HG03378 (cell line): Measurements from ENCODE around the gene GNPDA1.
A peak's percentile ranks its signal among the peaks of the same experiment; 100 is the strongest.

Source experiments
- ATAC-seq: cut with Tn5 transposase; IDR thresholded peaks from one replicate; pipeline ENCODE4 v1.9.1; 2021; ENCODE audit warnings: mild to moderate bottlenecking, moderate library complexity; ENCODE audit not compliant: unreplicated experiment

GNPDA1 gene

DNA sequence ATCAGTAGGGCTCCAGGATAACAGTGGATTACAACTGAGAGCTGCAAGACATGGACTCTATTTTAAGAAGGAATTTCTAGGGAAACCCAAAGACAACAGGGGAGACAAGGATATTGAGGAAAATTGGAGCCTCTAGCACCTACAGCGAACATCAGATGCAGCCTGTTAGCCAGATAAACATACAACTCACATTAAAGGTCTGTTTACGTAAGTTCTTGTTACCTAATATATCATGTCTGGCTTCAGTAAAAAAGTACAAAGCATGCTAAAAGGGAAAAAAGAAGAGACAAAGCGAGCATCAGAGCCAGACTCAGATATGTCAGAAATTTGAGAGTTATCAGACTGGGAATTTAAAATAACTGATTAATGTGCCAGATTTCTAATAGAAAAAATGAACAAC, 17.2 kb downstream of the GNPDA1 start:
- ATAC-seq: no peak

DNA sequence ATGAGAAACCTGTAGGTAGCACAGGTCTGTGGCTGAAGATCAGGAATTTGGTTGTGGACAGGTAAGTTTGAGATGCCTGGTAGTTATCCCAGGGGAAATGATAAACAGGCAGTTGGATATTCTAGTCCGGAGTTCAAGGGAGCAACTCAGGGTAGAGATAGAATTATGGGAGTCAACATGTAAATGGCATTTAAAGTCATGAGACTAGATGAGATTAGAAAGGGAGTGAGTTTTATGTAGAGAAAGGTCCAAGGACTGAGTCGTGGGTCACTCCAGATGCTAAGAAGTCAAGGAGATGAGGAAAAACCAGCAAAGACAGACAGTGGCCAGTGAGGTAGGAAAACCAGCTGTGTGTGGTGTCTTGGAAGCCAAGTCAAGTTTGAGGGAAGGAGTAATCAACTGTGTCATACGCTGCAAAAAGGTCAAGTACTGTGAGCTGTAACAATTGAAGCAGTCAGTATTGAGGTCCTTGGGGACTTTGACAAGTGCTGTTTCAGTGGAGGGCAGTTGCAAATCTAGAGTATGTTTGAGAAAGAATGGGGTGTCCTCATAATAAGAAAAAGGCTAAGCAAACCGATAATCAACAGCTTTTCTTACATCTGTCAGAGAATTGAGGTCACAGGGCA, 18.2 kb downstream of the GNPDA1 start:
- no peak for ATAC-seq

DNA sequence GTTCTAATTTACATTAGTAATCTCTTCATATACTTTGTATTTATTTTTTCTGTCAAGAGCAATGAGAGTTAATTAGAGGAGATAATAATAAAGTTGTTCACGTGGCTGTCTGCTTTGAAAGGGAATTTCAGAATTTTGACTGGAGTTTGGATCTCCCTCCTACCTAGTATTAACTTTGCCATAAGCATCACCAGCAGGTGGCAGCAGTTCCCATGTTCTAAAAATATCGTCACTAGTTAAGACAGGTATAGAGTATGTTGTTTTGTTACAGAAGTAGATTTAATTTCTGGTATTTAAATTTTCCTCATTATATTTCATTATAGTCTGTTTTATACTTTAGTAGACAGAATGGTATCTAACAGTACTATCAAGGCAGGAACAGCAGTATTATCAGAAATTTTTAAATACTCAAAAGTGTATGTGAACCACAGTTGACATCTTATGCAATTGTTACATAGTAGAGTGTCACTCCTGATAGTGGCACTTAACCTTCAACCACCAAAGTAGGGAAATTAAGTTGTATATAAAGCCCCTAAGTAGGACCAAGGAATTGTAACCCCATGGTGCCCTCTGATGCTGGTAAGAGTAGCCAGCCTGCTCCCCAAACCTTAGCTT, 20.4 kb downstream of the GNPDA1 start:
- ATAC-seq: peak; percentile 49

DNA sequence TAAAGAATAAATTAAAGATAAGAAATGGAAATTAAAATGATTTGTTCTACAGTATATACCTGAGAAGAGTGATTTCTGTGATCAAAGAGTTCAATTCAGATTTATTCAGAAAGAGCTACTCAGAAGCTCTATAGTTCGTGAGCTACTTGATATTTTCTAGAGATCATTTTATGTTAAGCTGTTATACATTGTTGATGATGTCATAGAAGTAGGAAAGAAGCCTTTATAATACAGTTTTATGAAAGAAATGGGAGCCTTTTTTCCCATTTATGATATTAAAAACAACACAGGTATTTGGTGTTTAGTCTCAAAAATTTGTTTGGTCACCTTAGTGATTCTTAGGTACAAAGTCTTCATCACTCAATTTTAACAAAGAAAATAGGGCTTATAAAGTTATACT, 23.1 kb downstream of the GNPDA1 start:
- no peak for ATAC-seq

DNA sequence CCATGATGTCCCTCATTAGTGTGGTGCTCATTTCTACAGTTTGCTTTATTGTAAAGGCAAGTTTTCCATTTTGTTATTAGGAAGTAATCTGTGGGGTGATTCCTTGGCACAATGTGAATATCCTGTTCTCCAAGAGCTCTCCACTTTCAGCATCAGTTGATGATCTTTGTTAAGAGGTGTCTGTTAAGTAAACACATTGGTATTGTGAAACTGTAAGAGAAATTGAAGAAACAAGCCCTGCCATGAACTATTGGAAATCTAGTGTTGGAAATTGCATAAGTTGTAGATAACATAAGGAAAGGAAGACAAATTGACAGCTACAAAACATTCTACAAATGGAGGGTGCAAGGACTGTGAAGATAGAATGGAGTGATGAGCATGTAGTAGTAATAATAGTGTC, 26.8 kb downstream of the GNPDA1 start:
- ATAC-seq: no peak

DNA sequence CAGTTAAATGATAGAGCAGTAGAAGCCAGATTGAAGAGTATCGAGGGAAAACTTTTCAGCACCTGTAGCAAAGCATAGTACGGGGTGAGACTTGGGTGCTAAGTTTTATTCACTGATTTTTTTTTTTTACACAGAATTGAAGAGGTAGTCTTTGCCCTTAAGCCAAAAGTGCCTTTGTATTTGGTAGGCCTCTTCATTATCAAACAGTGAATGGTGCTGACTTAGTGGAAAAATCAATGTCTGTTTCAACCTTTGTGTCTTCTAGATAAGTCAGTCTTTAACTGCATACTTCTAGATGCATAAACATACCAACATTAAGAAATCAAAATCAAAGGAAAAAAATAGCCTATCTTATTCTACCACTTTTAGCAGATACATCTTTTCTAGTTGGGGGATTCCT, 30.2 kb downstream of the GNPDA1 start:
- ATAC-seq: no peak

DNA sequence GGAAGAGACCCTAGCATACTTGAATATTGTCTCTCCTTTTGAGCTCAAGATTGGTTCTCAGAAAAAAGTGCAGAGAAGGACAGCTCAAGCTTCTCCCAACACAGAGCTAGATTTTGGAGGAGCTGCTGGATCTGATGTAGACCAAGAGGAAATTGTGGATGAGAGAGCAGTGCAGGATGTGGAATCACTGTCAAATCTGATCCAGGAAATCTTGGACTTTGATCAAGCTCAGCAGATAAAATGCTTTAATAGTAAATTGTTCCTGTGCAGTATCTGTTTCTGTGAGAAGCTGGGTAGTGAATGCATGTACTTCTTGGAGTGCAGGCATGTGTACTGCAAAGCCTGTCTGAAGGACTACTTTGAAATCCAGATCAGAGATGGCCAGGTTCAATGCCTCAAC, 34.4 kb downstream of the GNPDA1 start:
- ATAC-seq: no peak

DNA sequence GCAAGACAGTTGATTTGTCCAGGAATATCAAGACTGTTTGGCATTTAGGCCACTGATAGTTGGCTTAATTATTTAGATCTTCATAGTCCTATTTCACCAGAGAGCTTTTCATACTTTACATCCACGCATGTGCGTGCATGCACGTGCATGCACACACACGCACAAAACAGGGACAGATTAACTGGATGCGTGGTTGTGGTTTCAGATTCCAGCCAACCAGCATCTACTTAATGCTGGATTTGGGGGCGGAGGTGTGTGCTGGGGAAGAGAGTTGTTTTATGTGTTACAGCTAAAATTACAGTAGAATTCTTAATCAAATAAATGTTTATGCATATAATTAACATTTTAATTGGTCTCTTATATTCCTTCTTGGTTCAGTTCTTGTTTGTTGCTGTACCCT, 36.7 kb downstream of the GNPDA1 start:
- ATAC-seq: no peak

DNA sequence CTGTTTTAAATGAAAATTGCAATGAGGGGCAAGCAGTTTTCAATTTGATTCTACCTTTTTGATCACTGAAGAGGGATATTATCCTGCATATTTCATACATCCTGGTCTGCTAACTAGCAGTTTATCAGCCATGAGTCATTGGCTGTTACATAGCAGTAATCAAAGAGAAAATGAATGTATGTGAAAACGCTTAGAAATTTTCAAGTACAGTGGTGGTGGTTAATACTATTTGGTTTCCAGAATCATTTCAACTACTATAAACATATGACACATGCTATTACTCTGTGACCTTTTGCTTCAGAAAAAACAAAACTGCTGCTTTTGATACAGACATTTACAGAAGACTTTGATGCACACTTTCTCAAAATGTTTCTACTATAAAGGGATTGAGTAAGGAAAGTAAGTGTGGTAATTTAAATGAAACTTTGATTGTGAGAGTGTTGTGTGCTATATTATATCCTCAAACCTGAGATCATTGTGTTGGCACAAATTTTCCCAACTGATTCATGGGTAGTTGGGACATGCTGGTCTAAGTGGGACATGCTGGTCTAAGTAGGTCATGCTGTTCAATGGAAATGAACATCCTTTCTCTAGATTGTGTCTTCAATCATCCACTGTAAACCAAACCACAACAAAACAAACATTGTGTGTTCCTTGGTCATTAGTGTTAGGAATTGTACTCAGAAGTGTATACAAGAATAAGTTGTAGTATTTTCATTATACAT, 38.8 kb downstream of the GNPDA1 start:
- ATAC-seq: no peak

DNA sequence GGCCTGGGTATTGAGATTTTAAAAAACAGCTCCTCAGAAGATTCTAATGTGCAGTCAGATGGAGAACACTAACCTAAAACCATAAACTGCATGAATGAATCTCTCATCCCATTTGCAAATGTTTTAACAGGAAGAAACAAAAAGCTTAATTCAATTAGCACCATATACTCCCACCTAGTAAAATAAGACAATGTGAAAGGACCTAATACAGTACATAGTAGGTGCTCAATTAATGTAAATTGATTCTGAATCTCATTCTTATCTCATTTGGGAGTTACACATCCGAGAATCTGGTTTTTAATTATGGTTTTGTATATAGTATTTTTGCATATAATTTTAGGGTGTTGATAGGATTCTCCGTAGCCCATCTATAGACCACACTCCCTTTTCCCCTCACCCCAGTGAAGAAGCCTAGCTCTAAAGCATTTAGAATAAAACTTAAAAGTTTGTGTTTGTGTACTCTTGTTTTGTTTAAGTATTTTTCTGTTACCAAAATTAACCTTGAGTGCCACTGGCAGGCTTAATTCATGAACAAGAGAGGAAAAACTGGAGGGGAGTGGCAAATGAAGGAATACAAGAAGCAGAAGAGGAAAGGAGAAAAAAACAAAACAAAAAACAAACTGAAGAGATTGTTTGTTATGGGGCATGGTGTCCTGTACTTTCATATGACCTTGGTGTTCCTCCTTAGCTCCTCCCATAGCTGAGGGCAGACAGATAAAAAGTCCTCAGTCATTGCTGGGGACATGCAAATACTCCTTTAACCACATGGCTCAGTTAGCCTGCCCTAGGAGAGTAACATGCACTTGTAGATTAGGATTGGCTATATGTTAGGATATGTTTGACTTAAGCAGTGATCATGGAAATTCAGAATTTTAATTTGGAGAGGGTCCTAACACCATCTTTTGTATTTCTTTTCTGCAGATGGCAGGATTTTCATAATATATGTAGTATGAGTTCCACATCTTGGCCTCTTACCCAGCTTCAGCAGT, 42.8 kb downstream of the GNPDA1 start:
- ATAC-seq: peak; percentile 75

DNA sequence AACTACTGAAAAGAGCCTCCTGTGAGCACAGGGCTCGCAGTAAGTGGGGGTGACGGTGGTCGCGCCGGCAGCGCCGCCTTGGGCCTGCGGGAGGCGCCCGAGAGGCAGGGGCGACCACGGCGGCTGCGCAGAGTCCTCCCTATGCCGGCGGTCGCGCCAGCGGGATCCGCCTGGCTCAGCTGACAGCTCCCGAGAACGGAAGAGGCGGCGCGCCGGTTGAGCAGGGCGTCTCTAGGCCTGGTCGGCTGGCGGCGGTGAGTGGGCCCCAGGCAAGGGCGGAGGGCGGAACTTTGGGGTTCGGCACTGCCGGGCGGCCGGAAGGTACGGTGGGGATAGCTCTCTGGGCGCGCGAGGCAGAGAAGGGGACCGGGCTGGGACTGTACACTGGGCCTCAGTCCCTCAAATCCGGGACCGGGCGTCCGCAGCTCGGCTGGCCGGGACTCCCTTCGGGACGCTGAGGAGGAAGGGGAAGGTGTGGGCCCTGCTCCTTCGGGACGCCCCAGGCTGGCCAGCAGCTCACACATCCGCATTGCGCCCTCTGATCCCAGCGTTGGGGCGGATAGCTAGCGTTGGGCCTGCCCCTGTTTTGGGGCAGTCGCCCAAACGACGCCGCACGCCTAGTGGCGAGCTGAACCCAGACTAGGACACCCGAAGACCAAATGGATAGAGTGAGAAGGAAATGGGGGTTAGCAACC, 43.8 kb downstream of the GNPDA1 start, which contains the start of gene RNF14:
Gene RNF14, plus strand, starts transcription at position 192 of the 695 bp plus-strand sequence. CDS start 4,484 bp downstream, outside the sequence.
- ATAC-seq: peak; percentile 83

DNA sequence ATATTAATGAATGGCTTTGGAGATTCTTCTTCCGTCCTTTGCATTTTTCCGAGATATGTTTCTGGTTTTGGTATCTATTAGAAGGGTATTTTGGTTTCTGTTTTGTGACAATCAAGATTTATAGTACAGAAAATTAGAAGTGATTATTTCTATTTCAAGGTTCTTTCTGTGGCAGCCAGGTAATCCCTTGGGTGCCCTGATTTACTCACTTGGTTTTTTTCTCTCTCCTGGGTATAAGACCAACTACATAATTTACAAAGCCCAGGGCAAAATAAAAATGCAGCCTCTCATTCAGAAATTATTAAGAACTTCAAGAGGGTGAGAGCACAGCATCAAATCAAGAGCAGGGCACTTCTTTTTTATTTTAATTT, 45.9 kb downstream of the GNPDA1 start:
- ATAC-seq: no peak

DNA sequence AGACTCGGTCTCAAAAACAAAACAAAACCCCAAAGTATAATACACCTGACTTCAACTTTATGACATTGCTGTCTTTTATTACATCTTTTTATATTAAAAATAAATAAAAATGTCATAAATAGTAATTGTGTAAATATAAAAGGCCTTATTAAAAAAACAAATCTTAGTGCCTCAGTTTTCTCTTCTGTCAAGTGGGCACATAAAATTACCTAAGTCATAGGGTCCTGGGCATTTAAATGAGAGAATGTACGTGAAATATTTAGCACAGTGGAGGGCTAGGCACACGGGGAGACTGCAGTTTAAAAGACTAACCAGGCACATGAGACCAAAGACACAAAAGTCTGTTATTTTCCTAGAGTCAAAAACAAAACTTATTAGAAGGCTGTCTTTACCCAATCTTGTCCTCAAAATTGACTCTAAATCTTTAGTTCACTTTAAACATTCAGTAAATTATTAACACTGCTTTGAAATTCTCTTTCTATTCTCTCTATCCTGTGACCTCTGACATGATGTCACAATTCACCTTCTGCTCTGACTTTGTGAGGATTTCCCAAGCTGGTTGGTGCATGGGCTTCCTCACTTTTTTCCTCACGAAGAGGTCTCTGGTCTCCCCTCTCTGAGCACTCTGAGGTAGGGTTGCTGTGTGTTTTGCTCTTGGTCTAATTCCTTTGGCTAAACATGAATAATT, 46.4 kb downstream of the GNPDA1 start:
- ATAC-seq: no peak

DNA sequence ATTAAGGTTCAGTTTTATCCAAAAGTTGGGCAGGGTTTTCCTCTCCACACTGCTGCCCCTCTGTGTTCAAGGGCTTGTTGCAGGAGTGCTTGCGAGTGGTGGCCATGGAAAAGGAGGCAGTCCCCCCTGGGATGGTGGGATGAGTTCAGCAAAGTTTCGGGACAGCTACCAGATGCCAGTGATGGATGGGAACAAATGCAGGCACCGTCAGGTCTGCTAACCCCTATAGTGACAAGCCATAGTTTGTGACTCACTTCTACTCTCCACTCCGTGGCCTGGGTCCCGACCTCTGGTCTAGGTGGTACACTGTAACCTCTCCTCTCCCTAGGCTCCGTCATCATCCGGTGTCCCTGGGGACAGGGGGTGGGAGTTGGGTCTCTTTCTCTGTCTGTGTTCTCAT, 47.8 kb downstream of the GNPDA1 start:
- no peak for ATAC-seq

DNA sequence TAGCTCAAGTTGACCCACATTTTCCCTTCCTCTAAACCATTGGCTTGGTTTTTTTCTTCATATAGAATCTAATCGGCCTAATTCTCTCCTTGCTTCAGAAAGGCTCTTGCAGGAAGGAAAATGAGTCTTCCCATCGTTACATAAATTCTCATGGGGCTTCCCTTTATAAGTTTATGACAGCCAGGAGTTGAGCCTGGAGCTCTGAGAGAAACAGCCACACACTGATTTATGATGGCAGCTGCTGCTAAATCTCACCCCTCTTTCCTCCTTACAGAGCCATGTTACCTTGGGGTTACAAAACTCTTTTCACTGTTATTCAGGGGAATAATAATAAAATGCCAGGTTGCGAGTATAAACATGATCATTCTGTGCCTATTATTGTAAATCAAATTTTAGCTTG, 49.1 kb downstream of the GNPDA1 start:
- no peak for ATAC-seq

DNA sequence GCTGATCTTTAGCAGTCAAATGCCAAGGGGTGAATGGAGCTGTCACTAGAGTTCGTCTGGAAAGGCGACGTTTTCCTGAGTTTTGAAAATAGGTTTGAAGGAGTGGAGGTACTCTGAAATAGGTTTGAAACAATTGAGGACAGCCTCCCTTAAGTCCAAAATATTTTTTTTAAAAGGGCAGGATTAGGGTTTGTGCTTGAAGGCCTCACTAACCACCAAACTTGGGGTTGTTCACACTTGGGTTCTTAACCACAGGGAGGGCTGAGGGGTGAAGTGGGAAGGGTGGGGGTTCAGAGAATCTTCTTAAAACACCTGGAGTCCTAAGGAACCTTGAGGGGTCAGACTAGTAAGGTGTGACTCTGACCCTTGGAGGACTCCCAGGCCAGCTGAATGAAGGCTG, 51.4 kb downstream of the GNPDA1 start:
- ATAC-seq: no peak

DNA sequence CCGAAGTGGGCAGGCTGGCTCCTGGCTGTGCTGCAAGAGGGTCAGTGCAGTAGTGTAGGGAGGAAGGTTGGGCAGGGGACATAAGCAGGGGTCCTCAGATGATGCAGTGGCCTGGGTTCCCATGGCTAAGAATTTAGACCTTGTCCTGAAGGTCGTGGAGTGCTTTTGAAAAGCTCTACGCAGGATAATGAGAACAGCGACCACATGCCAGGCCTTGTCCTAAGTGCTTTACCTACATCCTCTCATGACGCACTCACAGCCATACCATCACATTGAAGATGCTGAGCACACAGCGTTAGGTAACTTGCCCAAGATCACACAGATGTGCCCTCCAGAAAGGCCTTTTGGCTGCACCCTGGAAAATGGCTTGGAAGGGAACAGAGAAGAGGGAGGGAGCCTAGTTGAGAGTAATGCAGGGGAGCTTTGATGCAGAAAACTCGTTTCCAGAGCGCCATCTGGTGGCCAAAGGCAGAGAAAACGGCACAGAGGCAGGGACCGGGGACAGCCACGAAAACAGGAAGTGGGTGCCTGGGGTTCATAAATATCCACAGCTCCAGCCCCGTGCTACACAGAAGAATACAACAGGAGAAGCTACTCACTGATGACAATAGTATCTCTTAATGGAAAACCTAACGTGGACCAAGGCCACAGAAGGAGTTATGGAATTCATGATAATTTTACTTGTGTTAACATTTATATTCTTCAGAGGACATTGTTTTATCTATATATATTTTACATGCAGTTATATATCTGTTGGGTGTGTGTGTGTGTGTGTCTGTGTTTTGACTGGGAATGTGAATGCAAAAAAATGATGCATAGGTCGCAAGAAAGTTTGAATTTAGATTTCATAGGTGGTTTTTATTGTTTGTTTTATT, 52.1 kb downstream of the GNPDA1 start:
- ATAC-seq: peak; percentile 95

DNA sequence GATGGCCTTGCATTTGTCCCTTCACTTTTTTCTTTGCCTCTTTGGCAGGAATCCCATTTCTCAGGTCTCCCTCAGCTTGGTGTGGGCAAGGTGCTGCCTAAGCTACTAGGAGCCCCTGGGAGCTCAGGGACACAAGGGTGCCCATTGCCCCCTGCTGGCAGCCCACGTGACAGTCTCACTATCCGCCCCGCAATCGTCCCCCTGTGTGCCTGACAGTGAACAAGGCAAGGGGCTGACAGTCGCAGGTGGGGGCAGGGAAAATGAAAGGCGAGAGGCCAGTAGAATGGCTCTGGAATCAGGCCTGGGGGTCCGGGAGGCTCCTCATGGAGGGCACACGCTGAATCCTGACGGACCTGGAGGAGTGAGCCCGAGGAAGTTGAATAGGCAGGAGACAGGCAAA, 52.8 kb downstream of the GNPDA1 start:
- no peak for ATAC-seq
